GM21619 (cell line): ENCODE measurements around the gene DEFB119.
"Not testable (repeated sequence)": the region's sequence is repeated elsewhere in the genome, so short reads cannot be mapped to it uniquely, and the experiment has no call there.

Experiments used
- ATAC-seq: cut with Tn5 transposase; IDR thresholded peaks from one replicate; pipeline ENCODE4 v1.9.1; 2021; ENCODE audit not compliant: unreplicated experiment

DEFB119 gene

DNA sequence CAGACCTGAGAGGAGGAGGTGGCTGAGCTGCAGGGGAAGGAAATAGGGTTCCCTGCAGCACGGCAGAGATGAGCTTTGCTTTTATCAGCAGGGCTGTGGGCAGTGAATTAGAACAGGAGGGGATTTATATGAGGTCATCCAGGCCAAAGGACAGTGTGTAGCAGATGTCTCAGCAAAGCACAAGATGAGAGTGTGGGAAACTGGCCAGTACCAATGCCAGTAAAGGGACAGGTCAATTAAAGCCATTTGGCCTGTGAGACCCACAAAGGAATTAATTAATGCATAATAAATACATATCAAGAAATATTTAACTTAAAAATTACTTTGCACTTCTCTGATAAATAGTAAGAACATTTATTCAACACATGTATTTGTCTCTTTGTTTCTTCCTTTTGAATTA lies at the start of gene DEFB119:
TSS of gene DEFB119 (minus strand) at position 101 of the 400 bp plus-strand sequence. CDS start 107 bp downstream, outside the sequence.
- no peak for ATAC-seq

DNA sequence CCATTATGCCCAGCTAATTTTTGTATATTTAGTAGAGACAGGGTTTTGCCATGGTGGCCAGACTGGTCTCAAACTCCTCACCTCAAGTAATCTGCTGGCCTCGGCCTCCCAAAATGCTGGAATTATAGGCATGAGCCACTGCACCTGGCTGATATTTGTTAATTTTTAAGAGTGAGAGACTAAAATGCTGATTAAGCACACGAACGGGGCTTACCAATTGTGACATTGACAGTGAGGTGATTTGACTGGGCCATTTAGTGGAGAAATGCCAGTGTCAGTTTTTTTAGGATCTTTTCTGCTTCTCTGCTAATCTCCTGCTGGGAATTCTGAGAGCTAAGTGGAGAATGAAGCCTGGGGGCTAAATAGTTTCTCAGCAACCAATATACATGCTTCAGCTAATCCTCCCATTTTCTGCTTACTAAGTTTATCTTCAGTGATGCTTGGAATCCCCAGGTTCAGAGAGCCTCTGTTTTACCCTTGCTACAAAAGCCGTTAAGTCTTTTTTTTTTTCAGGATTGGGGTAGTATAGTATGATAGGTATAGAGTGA lies 40.3 kb upstream of the DEFB119 start:
- ATAC-seq: no peak

GRCh38 chr20:31427576-31427975 lies 37.2 kb upstream of the DEFB119 start:
- not testable (repeated sequence) for ATAC-seq

DNA sequence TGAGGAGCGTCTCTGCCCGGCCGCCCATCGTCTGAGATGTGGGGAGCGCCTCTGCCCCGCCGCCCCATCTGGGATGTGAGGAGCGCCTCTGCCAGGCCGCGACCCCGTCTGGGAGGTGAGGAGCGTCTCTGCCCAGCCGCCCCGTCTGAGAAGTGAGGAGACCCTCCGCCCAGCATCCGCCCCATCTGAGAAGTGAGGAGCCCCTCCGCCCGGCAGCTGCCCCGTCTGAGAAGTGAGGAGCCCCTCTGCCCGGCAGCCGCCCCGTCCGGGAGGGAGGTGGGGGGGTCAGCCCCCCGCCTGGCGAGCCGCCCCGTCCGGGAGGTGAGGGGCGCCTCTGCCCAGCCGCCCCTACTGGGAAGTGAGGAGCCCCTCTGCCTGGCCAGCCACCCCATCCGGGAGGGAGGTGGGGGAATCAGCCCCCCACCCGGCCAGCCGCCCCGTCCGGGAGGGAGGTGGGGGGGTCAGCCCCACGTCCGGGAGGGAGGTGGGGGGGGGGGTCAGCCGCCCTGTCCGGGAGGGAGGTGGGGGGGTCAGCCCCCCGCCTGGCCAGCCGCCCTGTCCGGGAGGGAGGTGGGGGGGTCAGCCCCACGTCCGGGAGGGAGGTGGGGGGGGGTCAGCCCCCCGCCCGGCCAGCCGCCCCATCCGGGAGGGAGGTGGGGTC lies 36.6 kb upstream of the DEFB119 start:
- not testable (repeated sequence) for ATAC-seq

DNA sequence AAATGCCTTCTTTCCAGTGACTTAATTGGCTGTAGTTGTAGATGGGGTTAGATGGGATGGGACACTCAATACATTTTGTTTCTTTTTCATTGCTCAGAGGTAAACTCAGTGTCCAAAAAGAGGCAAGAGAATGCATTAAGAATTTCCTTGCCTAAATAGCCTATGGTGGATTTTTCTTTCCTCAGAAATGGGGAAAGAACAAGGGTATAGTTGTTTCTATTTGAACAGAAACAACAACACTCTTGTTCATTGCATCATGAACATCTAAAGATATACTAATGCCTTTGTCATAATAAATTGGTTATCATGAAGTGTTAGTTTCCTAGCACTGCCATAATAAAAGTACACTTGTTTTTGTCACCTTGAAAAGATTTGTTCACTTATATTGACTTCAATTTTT lies 35.4 kb upstream of the DEFB119 start:
- no peak for ATAC-seq

DNA sequence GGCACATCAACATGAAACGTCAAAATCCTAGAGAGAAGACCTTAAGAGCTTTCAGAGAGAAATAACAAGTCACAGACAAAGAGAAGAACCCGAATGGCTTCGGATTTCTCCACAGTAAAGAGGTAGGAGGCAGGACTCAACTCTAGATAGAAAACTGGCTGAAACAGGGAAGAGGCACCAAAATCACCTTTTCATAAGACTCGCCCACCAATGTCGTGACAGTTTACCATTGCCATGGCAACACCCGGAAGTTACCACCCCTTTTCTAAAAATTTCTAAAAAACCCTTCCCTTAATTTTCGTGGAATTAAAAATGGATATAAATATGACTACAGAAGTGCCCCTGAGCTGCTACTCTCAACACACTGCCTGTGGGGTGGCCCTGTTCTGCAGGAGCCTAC lies 27.9 kb upstream of the DEFB119 start:
- ATAC-seq: no peak

GRCh38 chr20:31415653-31416052 lies 25.3 kb upstream of the DEFB119 start:
- ATAC-seq: no peak

DNA sequence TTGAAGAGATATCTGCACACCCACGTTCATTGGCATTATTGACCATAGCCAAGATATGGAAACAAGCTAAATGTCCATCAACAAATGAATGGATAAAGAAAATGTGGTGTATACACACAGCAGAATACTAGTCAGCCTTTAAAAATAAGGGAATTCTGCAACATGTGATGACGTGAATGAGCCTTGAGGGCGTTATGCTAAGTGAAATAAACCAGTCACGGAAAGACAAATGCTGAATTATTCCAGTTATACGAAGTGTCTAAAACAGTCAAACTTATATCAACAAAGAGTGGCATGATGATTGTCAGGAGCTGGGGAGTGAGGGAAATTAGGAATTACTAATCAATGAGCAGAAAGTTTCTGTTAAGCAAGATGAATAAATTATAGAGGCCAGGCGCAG lies 24.0 kb upstream of the DEFB119 start:
- ATAC-seq: no peak

DNA sequence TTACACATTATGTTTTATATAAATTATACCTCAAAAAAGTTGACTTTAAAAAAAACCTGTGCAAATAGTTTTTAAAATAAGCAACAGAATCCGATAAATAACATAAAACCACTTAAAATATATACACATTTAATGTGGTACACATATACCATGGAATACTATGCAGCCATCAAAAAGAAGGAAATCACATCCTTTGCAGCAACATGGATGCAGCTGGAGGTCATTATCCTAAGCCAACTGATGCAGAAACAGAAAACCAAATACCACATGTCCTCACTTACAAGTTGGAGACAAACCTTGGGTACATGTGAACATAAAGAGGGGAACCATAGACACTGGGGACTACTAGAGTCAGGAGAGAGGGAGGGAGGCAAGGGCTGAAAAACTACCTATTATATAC lies 19.6 kb upstream of the DEFB119 start:
- ATAC-seq: no peak

GRCh38 chr20:31406115-31406514 lies 15.7 kb upstream of the DEFB119 start, which contains the start of gene DEFB121:
DEFB121 (minus strand) TSS chr20:31406215; CDS start chr20:31406152, 63 bp downstream.
- ATAC-seq: no peak

GRCh38 chr20:31403886-31404285 lies 13.5 kb upstream of the DEFB119 start:
- no peak for ATAC-seq

- no peak for ATAC-seq
Measured at GRCh38 chr20:31394900-31395299, 4.5 kb upstream of the DEFB119 start.

DNA sequence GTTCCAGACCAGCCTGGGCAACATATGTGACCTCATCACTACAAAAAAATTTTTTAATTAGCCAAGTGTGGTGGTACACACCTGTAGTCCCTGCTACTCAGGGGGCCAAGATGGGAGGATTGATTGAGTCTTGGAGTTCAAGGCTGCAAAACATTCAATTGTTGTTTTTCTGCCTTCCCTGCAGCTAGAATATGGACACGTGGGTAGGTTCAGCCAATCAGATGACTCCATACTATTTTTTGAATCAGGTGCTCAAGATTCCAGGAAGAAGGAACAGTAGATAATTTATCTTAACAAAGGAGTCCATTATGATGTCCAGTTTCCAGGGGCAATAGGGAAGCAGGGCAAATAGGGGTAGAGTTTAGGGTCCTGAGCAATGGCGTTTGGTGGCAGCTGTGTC lies 2.4 kb upstream of the DEFB119 start:
- no peak for ATAC-seq

DNA sequence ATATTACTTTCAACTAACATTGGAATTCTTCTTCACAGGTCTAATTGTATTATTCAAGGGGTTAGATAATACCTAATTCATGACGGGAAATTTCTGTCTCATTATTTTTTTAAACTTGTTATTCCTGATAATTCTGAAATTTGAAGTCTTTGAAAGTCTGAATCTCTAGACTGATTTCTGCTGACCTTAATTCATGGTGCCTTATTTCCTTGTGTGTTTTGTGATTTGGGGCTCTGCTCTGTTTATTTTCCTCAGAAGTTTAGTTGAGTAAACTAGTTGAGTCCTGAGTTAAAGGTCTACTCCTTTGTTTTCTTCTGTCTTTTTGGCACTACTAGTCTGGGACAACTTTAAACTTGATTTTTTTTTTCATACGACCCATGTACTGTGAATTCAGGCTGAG lies 16.0 kb downstream of the DEFB119 start:
- no peak for ATAC-seq

DNA sequence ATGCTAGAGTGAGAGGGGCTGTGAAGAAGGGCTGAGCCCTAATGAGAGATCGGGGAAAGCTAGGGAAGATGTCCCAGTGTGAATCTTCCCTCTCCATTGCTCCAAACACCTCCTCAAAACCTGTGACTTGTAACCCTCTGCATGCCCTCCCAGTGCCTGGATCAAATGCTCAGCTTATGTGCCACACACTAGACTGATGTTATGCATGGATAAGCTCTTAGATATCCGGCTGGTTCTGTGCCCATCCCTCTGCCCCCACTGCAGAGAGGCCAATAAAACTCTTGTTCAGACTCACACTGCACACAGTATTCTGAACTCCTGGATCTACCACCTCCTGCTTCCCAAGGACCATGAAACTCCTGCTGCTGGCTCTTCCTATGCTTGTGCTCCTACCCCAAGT lies 22.1 kb downstream of the DEFB119 start, which contains the start of gene DEFB118:
TSS of gene DEFB118 (plus strand) at position 301 of the 400 bp plus-strand sequence. CDS start at position 351, 50 bp downstream.
- ATAC-seq: no peak

GRCh38 chr20:31364272-31364671 lies 26.1 kb downstream of the DEFB119 start:
- not testable (repeated sequence) for ATAC-seq

- no peak for ATAC-seq
Measured at GRCh38 chr20:31363295-31363694, 27.1 kb downstream of the DEFB119 start.

GRCh38 chr20:31355981-31356380 lies 34.4 kb downstream of the DEFB119 start:
- ATAC-seq: no peak

- no peak for ATAC-seq
Measured at GRCh38 chr20:31341470-31341869, 48.9 kb downstream of the DEFB119 start.

- no peak for ATAC-seq
Measured at GRCh38 chr20:31330893-31331292, 59.5 kb downstream of the DEFB119 start.
